Naive thymus-derived CD4-positive, alpha-beta T cell (primary cell): ENCODE data around the gene MGLL. TPM values are rescaled to one million over a fixed set of nuclear protein-coding genes. Genes with fewer than 3 reads are reported as not detected.

Experiments
- ATAC-seq: fragments of 150-1000 bp; cut with Tn5 transposase; 2 replicates; pipeline ENCODE4 v1.10.0; 2021; ENCODE audit warnings: mild to moderate bottlenecking, moderate library complexity
- CTCF ChIA-PET: fragments of 350-600 bp; sonication (Branson Sonifier 250); formaldehyde crosslinking; loops from one replicate; lab custom pipeline; 2021; ENCODE audit warnings: antibody characterized with exemption; lab: Charles Lee
- POLR2A ChIA-PET: fragments of 350-600 bp; sonication (Branson Sonifier 250); formaldehyde crosslinking; loops from one replicate; lab custom pipeline; 2021; ENCODE audit warnings: antibody characterized with exemption, inconsistent platforms; lab: Charles Lee
- DNase-seq, 9 donors: peaks; one replicate each; pipeline versions ENCODE4 v3.0.0 to v3.0.0-alpha.2; 2020 to 2022; ENCODE audit warnings: mixed read lengths in 1 of 9
- H3K27ac ChIP-seq: one replicate; pipeline ENCODE4 v1.7.0; 2013; ENCODE audit warnings: mild to moderate bottlenecking, low read depth, low read length, moderate library complexity
- H3K27me3 ChIP-seq, 2 donors: one replicate each; pipeline ENCODE4 v1.7.0; 2013; ENCODE audit warnings: low read length in 2 of 2, mild to moderate bottlenecking in 2 of 2, moderate library complexity in 2 of 2; ENCODE audit not compliant: control insufficient read depth in 2 of 2, insufficient read depth in 2 of 2
- H3K36me3 ChIP-seq, 3 experiments: 1 replicate in 2 of 3; 2 replicates in 1 of 3; pipeline ENCODE4 v1.7.0; 2013; ENCODE audit warnings: low read length in 3 of 3, mild to moderate bottlenecking in 3 of 3, moderate library complexity in 1 of 3; ENCODE audit not compliant: insufficient read depth in 3 of 3, control insufficient read depth in 2 of 3
- H3K4me1 ChIP-seq, 2 donors: one replicate each; pipeline ENCODE4 v1.7.0; 2013; ENCODE audit warnings: low read length in 2 of 2, mild to moderate bottlenecking in 2 of 2, moderate library complexity in 1 of 2; ENCODE audit not compliant: control insufficient read depth in 2 of 2, insufficient read depth in 2 of 2
- H3K4me3 ChIP-seq: 2 replicates; pipeline ENCODE4 v1.7.0; 2013; ENCODE audit warnings: mild to moderate bottlenecking, low read length
- H3K9me3 ChIP-seq, 3 experiments: 1 replicate in 2 of 3; 2 replicates in 1 of 3; pipeline ENCODE4 v1.7.0; 2013; ENCODE audit warnings: low read length in 3 of 3; ENCODE audit not compliant: control insufficient read depth in 2 of 3
- H3K27ac Mint-ChIP-seq, 9 donors: one replicate each; pipeline ENCODE4 v1.8.0; 2020 to 2022; ENCODE audit warnings: mixed read lengths in 9 of 9, mild to moderate bottlenecking in 8 of 9, moderate library complexity in 5 of 9, inconsistent platforms in 2 of 9
- H3K27me3 Mint-ChIP-seq, 5 donors: one replicate each; pipeline ENCODE4 v1.8.0; 2021 to 2022; ENCODE audit warnings: mixed read lengths in 5 of 5, mild to moderate bottlenecking in 1 of 5
- H3K36me3 Mint-ChIP-seq, 5 donors: one replicate each; pipeline ENCODE4 v1.8.0; 2020 to 2022; ENCODE audit warnings: mixed read lengths in 5 of 5, mild to moderate bottlenecking in 3 of 5, inconsistent platforms in 1 of 5
- H3K4me1 Mint-ChIP-seq, 7 donors: one replicate each; pipeline ENCODE4 v1.8.0; 2020 to 2022; ENCODE audit warnings: mixed read lengths in 7 of 7, mild to moderate bottlenecking in 3 of 7, inconsistent platforms in 1 of 7
- H3K4me3 Mint-ChIP-seq, 10 donors: one replicate each; pipeline ENCODE4 v1.8.0; 2020 to 2022; ENCODE audit warnings: mild to moderate bottlenecking in 10 of 10, mixed read lengths in 10 of 10, moderate library complexity in 6 of 10, inconsistent platforms in 2 of 10
- H3K9me3 Mint-ChIP-seq, 11 donors: one replicate each; pipeline ENCODE4 v1.8.0; 2020 to 2022; ENCODE audit warnings: mixed read lengths in 11 of 11, mild to moderate bottlenecking in 4 of 11, inconsistent platforms in 1 of 11, moderate library complexity in 1 of 11
- intact Hi-C, 2 donors: fragments of 100-400 bp; cut with micrococcal nuclease; formaldehyde crosslinking; loops; one replicate each; pipeline ENCODE4 v1.15.1; 2023
- polyA plus RNA-seq, 2 donors: library from polyadenylated mRNA; unstranded; fragments of 300-500 nt; fragmentation: Illumina TruSeq; gene quantifications; one replicate each; pipeline ENCODE4 v1.2.3, GENCODE V29; 2021
- total RNA-seq, 6 experiments: library from RNA in 5 of 6; stranded (reverse) in 5 of 6; gene quantifications; 1 replicate in 5 of 6; 2 replicates in 1 of 6; pipeline ENCODE4 v1.2.3 and lab custom pipeline; 2021 to 2026

The MGLL gene
- total and polyA plus RNA-seq, 7 experiments from 2014 or later, result 1.0 to 6.0 (median 2.1) TPM; not detected in 2

DNA sequence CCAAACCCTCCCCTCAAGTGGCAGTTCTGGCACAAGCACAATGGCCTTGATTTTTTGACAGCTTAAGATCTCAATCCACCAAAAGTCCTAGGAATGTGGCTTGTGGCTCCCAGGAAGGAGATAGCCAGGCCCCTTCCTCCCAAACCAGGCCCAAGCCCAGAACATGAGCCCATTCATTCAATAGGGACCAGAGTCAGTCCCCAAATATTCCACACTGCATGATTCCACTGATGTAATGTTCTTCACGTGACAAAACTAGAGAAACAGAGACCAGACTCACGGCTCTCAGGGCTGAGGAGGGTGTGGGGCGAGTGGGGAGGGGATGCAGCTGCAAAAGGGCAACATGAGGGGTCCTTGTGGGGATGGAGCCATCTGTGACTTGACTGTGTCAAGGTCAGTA, 124.0 kb downstream of the MGLL start:
- ChIA-PET POLR2A (interaction anchor here (1.0 kb wide), 2 partner anchors 9 to 26 kb away, joined by 3 to 5 read pairs; no protein-coding TSS in a partner anchor), CTCF (no interaction called here)
- H3K27ac Mint-ChIP-seq, result no peak overlapping the region
- H3K4me1 ChIP-seq, result no peaks in the 10 kb centered on the region
- peak overlapping the region in 1 of 10 donors; percentile 16 for H3K4me3 Mint-ChIP-seq
- peaks cover 0 to 3% (median 0%) of the 10 kb centered on the region in 11 donors for H3K9me3 Mint-ChIP-seq
- H3K36me3 Mint-ChIP-seq, result peaks cover 0 to 3% (median 0%) of the 10 kb centered on the region in 5 donors
- intact Hi-C loops, result no loop called here
- H3K4me3 ChIP-seq, result no peak overlapping the region
- no peak overlapping the region for H3K27ac ChIP-seq
- no peaks in the 10 kb centered on the region for H3K9me3 ChIP-seq
- H3K27me3 Mint-ChIP-seq, result peaks cover 0 to 5% (median 0%) of the 10 kb centered on the region in 5 donors
- DNase-seq (no peak), ATAC-seq (no peak)
- H3K36me3 ChIP-seq, result no peaks in the 10 kb centered on the region
- peaks cover 0 to 5% (median 4%) of the 10 kb centered on the region in 7 donors for H3K4me1 Mint-ChIP-seq
- no peaks in the 10 kb centered on the region for H3K27me3 ChIP-seq

DNA sequence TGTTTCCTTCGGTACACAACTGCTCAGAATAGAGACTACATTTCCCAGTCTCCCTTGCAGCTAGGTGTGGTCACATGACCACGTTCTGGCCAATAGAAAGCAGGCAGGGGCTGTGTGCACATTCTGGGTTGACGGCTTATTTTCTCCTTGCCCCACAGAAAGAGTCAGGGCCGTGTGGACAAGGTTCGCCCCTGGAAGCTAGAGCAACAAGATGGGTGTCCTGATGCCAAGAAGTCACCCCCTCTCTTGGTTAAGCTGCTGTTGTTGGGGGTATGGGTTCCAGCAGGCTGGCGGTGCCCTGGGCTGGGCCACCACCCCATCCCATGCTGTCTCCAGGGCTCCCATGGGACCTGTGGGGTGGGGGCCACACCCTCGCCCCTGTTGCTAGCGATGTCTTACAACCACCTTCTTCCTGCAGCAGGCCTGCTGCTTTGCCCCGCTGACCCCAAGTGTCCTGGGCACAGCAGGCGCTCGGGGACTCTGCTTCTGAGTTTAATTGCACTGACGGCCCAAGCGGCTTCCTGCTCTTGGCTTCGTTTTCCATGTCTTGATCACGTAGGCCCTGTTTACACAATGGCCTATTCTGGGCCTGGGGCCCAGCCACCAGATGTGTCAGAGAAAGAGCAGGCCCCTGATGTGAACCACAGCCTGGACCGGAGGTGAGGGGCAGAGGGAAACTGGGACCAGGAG, 124.6 kb downstream of the MGLL start:
- CTCF ChIA-PET, result interaction anchor here (0.8 to 5.1 kb wide), 3 partner anchors 14 to 123 kb away, joined by 3 to 21 read pairs (median 3); no protein-coding TSS in a partner anchor
- ATAC-seq (peak; percentile 76), DNase-seq (peak in 8 of 9 donors; percentile 27 to 59 (median 48))
- Histone ChIP-seq H3K27ac (no peak overlapping the region), H3K4me3 (no peak overlapping the region), H3K9me3 (no peaks in the 10 kb centered on the region), H3K27me3 (no peaks in the 10 kb centered on the region), H3K36me3 (no peaks in the 10 kb centered on the region), H3K4me1 (no peaks in the 10 kb centered on the region)
- Mint-ChIP-seq H3K36me3 (no peaks in the 10 kb centered on the region), H3K4me1 (peaks cover 0 to 5% (median 4%) of the 10 kb centered on the region in 7 donors), H3K9me3 (peaks cover 0 to 2% (median 0%) of the 10 kb centered on the region in 11 donors), H3K27ac (peak overlapping the region in 1 of 9 donors; percentile 77), H3K4me3 (peak overlapping the region in 2 of 10 donors; percentile 31 to 52), H3K27me3 (peaks cover 0 to 5% (median 0%) of the 10 kb centered on the region in 5 donors)
- POLR2A ChIA-PET, result interaction anchor here (1.0 kb wide), 1 partner anchor 9 kb away, joined by 5 read pairs; no protein-coding TSS in a partner anchor
- intact Hi-C loops, result loop anchor here (1.0 to 2.0 kb wide), 3 partner anchors 25 to 107 kb away; partner anchors contain the start of genes ABTB1 (in 2 of the 2) and TPRA1 (in 1 of the 2)

DNA sequence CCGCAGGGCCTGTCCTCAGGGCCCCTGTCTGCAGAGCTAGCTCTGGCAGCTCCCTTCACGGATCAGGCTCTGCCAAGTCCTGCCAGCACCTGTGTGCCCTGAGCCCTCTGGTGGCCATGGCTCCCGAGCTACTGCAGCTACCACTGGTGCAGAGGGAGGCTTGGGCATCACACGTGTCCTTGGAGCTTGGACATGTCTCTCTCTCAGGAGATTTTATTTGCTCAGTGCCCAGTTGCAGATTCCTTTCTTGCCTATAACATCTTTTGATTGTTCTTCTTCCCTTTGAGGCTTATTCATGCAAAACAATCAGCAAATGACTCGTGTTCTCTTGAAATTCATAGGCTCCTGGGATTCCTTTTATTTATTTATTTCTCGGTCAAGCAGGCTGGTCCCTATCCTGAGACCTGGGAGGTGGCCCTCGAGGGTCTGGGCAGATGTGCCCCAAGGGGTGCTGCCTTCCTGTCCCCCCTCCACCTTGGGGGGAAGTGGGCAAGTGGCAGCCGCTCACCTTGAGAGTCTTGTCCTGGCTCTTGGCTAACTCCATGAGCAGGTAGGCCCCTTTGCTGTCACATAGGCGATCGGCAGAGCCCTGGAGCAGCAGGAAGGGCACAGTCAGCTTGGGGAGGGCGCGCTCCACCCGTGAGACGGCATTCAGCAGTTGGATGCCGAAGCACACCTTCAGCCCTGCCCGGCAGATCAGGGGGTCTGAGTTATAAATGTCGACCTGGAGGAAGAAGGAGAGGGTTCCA, 127.7 kb downstream of the MGLL start:
- peak in 6 of 9 donors; percentile 33 to 60 (median 43) for DNase-seq
- H3K9me3 ChIP-seq, result no peaks in the 10 kb centered on the region
- Mint-ChIP-seq H3K9me3 (peaks cover 0 to 2% (median 0%) of the 10 kb centered on the region in 11 donors), H3K4me1 (peaks cover 0 to 5% (median 3%) of the 10 kb centered on the region in 7 donors), H3K27ac (no peak overlapping the region), H3K36me3 (no peaks in the 10 kb centered on the region), H3K4me3 (no peak overlapping the region), H3K27me3 (no peaks in the 10 kb centered on the region)
- H3K27ac ChIP-seq, result no peak overlapping the region
- no peaks in the 10 kb centered on the region for H3K4me1 ChIP-seq
- intact Hi-C loops, result loop anchor here (1.0 kb wide), 3 partner anchors 42 to 119 kb away; no protein-coding TSS in a partner anchor
- ChIA-PET CTCF (interaction anchor here (0.5 to 5.1 kb wide), 12 partner anchors 11 to 1153 kb away, joined by 3 to 21 read pairs (median 4); partner anchors contain the start of gene TPRA1), POLR2A (interaction anchor here (0.5 to 1.0 kb wide), 2 partner anchors 17 to 104 kb away, joined by 3 read pairs; partner anchors contain the start of gene TPRA1)
- H3K27me3 ChIP-seq, result no peaks in the 10 kb centered on the region
- ATAC-seq, result peak; percentile 70
- no peak overlapping the region for H3K4me3 ChIP-seq
- no peaks in the 10 kb centered on the region for H3K36me3 ChIP-seq

DNA sequence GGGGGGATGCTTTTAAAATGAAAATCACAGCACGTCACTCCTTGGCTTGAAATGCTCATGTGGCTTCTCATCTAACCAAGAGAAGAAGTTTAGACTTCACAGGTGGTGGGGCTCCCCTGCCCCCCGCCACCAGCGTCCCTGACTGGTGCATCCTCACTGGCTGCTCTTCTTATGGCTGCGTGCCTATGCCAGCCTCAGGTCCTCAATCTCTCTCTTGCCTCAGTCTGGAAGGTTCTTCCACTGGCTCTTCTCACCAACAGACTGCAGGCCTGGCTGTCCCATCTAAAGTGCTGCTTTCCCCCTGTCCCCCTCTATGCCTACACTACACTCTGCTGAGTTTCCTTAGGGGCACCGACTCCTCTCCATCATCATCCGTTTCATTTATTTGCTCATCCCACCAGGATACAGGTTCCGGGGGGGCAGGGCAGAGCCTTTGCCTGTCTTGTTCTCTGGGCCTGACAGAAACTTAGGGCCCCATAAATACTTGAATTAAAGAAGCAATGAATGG, 128.9 kb downstream of the MGLL start:
- H3K36me3 ChIP-seq, result no peaks in the 10 kb centered on the region
- H3K27me3 ChIP-seq, result no peaks in the 10 kb centered on the region
- no peak for ATAC-seq
- Mint-ChIP-seq H3K4me1 (peaks cover 0 to 5% (median 3%) of the 10 kb centered on the region in 7 donors), H3K36me3 (no peaks in the 10 kb centered on the region), H3K4me3 (no peak overlapping the region), H3K27me3 (no peaks in the 10 kb centered on the region), H3K9me3 (peaks cover 0 to 2% (median 0%) of the 10 kb centered on the region in 11 donors), H3K27ac (no peak overlapping the region)
- no peaks in the 10 kb centered on the region for H3K9me3 ChIP-seq
- DNase-seq, result no peak
- no peaks in the 10 kb centered on the region for H3K4me1 ChIP-seq
- intact Hi-C loops, result no loop called here
- CTCF ChIA-PET, result interaction anchor here (0.6 to 5.1 kb wide), 4 partner anchors 41 to 119 kb away, joined by 3 to 21 read pairs (median 11); no protein-coding TSS in a partner anchor
- H3K4me3 ChIP-seq, result no peak overlapping the region
- no peak overlapping the region for H3K27ac ChIP-seq
- POLR2A ChIA-PET, result no interaction called here

- Mint-ChIP-seq H3K4me1 (peaks cover 0 to 5% (median 3%) of the 10 kb centered on the region in 7 donors), H3K36me3 (no peaks in the 10 kb centered on the region), H3K27me3 (no peaks in the 10 kb centered on the region), H3K9me3 (peaks cover 0 to 2% (median 0%) of the 10 kb centered on the region in 11 donors), H3K27ac (peak overlapping the region in 1 of 9 donors; percentile 72), H3K4me3 (no peak overlapping the region)
- POLR2A ChIA-PET, result no interaction called here
- Histone ChIP-seq H3K4me3 (no peak overlapping the region), H3K9me3 (no peaks in the 10 kb centered on the region), H3K4me1 (no peaks in the 10 kb centered on the region), H3K27me3 (no peaks in the 10 kb centered on the region), H3K27ac (no peak overlapping the region), H3K36me3 (no peaks in the 10 kb centered on the region)
- ATAC-seq (no peak), DNase-seq (no peak)
- CTCF ChIA-PET, result interaction anchor here (5.1 kb wide), 1 partner anchor 40 kb away, joined by 21 read pairs; no protein-coding TSS in a partner anchor
- intact Hi-C loops, result no loop called here
Measured at GRCh38 chr3:127692501-127693335, 129.6 kb downstream of the MGLL start.
